Activated CD8-positive, alpha-beta T cell treated with anti-CD3 and anti-CD28 coated beads for 36 hours (primary cell): ENCODE measurements around the gene PON1. TPM values are rescaled to one million over a fixed set of nuclear protein-coding genes. Genes with fewer than 3 reads are reported as not detected.

Experiments
- ATAC-seq: fragments of 200-7000 bp; cut with Tn5 transposase; one replicate; pipeline ENCODE4 v1.10.0; 2021; ENCODE audit warnings: mild to moderate bottlenecking, moderate library complexity
- CTCF ChIA-PET: fragments of 350-600 bp; sonication (Branson Sonifier 250); formaldehyde crosslinking; loops from one replicate; lab custom pipeline; 2021; ENCODE audit warnings: antibody characterized with exemption; lab: Charles Lee
- POLR2A ChIA-PET: fragments of 350-600 bp; sonication (Branson Sonifier 250); formaldehyde crosslinking; loops from one replicate; lab custom pipeline; 2021; ENCODE audit warnings: antibody characterized with exemption; lab: Charles Lee
- DNase-seq: peaks from one replicate; pipeline ENCODE4 v3.0.0-alpha.2; 2020
- H3K27ac Mint-ChIP-seq: one replicate; pipeline ENCODE4 v1.8.0; 2021; ENCODE audit warnings: mild to moderate bottlenecking, mixed read lengths
- H3K27me3 Mint-ChIP-seq: one replicate; pipeline ENCODE4 v1.8.0; 2021; ENCODE audit warnings: mixed read lengths
- H3K36me3 Mint-ChIP-seq: one replicate; pipeline ENCODE4 v1.8.0; 2021; ENCODE audit warnings: low read depth, mixed read lengths
- H3K4me1 Mint-ChIP-seq: one replicate; pipeline ENCODE4 v1.8.0; 2021; ENCODE audit warnings: low read depth, mixed read lengths
- H3K4me3 Mint-ChIP-seq: one replicate; pipeline ENCODE4 v1.8.0; 2021; ENCODE audit warnings: mild to moderate bottlenecking, moderate library complexity, mixed read lengths
- H3K9me3 Mint-ChIP-seq: one replicate; pipeline ENCODE4 v1.8.0; 2021; ENCODE audit warnings: mixed read lengths
- CTCF ChIP-seq: fragments of 200-600 bp; IDR thresholded peaks from one replicate; pipeline ENCODE4 v1.8.0; 2022; ENCODE audit warnings: antibody characterized with exemption, mild to moderate bottlenecking
- intact Hi-C: fragments of 100-400 bp; cut with micrococcal nuclease; formaldehyde crosslinking; loops from one replicate; pipeline ENCODE4 v1.10.0; 2022
- total RNA-seq, 2 experiments: library from RNA; stranded (reverse); gene quantifications; one replicate each; pipeline ENCODE4 v1.2.3, GENCODE V29; 2021

The PON1 gene
- total RNA-seq, 2 experiments from 2014 or later = not detected

- CTCF ChIA-PET = no interaction called here
- H3K4me1 Mint-ChIP-seq = no peaks in the 10 kb centered on the region
- H3K4me3 Mint-ChIP-seq = no peak overlapping the region
- intact Hi-C loops = no loop called here
- TF ChIP-seq CTCF = no peak
- POLR2A ChIA-PET = no interaction called here
- H3K27ac Mint-ChIP-seq = no peak overlapping the region
- H3K27me3 Mint-ChIP-seq = peaks cover under 1% of the 10 kb centered on the region
- DNase-seq = no peak
- H3K9me3 Mint-ChIP-seq = no peaks in the 10 kb centered on the region
- ATAC-seq = no peak
- H3K36me3 Mint-ChIP-seq = no peaks in the 10 kb centered on the region
Observed at GRCh38 chr7:95319570-95319969, 4.8 kb downstream of the PON1 start.

DNA sequence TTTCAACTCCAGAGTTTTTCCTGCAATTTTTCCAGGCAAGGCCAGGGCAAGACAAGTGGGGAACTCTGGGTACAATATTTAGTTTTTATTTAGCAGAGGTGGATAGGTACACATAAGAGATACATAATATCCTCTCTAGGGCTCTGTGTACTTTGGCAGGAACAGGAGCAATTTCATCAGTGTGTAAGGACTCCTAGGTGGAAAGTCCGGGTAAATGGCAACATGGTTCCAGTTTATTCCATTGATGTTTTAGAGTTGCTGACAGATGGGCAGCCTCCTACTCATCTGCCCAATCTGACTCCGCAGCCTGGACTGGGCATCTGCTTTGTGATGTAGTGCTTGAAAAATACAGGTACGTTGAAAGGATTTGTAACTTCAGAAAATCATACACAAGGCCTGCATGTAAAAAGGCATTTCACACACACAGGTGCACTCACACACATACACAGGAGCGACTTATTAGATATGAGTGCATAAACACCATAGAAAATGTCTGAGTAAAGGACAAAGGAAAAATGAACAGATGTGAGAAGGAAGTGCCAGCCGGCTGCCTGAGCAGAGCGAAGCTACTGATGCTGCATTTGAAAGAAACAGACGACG is 5.7 kb downstream of the PON1 start:
- ATAC-seq (no peak), DNase-seq (no peak)
- Mint-ChIP-seq H3K4me3 (no peak overlapping the region), H3K27me3 (peaks cover 3% of the 10 kb centered on the region), H3K27ac (no peak overlapping the region), H3K4me1 (no peaks in the 10 kb centered on the region), H3K9me3 (no peaks in the 10 kb centered on the region), H3K36me3 (no peaks in the 10 kb centered on the region)
- ChIA-PET CTCF (no interaction called here), POLR2A (no interaction called here)
- intact Hi-C loops = no loop called here
- TF ChIP-seq CTCF = no peak

DNA sequence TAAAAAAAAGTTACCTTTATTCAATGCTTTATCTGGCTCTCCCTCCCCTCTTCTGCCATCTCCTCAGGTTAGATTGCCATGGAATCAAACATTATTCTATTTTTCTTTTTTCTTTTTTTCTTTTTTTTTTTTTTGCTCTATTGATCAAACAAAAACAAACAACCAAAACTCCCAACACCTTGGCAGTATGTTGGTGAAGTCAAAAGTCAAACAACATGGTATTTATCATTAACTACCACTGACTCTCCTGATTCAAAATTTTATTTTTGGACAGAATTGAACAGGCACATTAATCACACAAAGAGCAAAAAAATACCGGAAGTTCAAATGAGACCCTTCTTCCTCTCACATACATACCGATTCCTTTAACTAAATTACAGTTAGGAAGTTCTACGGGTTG is 6.4 kb downstream of the PON1 start:
- no peak overlapping the region for H3K4me3 Mint-ChIP-seq
- no peaks in the 10 kb centered on the region for H3K36me3 Mint-ChIP-seq
- intact Hi-C loops = no loop called here
- ChIA-PET CTCF (no interaction called here), POLR2A (no interaction called here)
- ATAC-seq (no peak), DNase-seq (no peak)
- no peaks in the 10 kb centered on the region for H3K4me1 Mint-ChIP-seq
- no peaks in the 10 kb centered on the region for H3K9me3 Mint-ChIP-seq
- peaks cover 4% of the 10 kb centered on the region for H3K27me3 Mint-ChIP-seq
- no peak overlapping the region for H3K27ac Mint-ChIP-seq
- no peak for TF ChIP-seq CTCF

GRCh38 chr7:95317546-95317945 is 6.8 kb downstream of the PON1 start:
- no peaks in the 10 kb centered on the region for H3K9me3 Mint-ChIP-seq
- ATAC-seq (no peak), DNase-seq (no peak)
- no peak for TF ChIP-seq CTCF
- no peak overlapping the region for H3K4me3 Mint-ChIP-seq
- H3K36me3 Mint-ChIP-seq = no peaks in the 10 kb centered on the region
- ChIA-PET POLR2A (no interaction called here), CTCF (no interaction called here)
- H3K4me1 Mint-ChIP-seq = no peaks in the 10 kb centered on the region
- H3K27ac Mint-ChIP-seq = no peak overlapping the region
- peaks cover 4% of the 10 kb centered on the region for H3K27me3 Mint-ChIP-seq
- intact Hi-C loops = no loop called here

- Mint-ChIP-seq H3K27me3 (peaks cover 7% of the 10 kb centered on the region), H3K4me3 (no peak overlapping the region), H3K27ac (no peak overlapping the region), H3K4me1 (no peaks in the 10 kb centered on the region), H3K36me3 (no peaks in the 10 kb centered on the region), H3K9me3 (no peaks in the 10 kb centered on the region)
- ChIA-PET CTCF (no interaction called here), POLR2A (no interaction called here)
- no peak for ATAC-seq
- intact Hi-C loops = no loop called here
- no peak for DNase-seq
- no peak for TF ChIP-seq CTCF
Observed at GRCh38 chr7:95316588-95316987, 7.7 kb downstream of the PON1 start.
